OCI-LY1 (cell line): ENCODE results near the gene URAD.

Source experiments
- H2AFZ ChIP-seq: fragments of 200-600 bp; sonication (generic), shearing (Covaris generic); 2 replicates; pipeline ENCODE4 v1.6.0; 2014; ENCODE audit warnings: antibody characterized with exemption, mild to moderate bottlenecking, low read length
- H3F3A ChIP-seq: fragments of 200-600 bp; sonication (generic), shearing (Covaris generic); 2 replicates; pipeline ENCODE4 v1.6.0; 2014; ENCODE audit warnings: mild to moderate bottlenecking, antibody characterized with exemption, low read length, moderate library complexity; ENCODE audit not compliant: insufficient read depth
- H3K27ac ChIP-seq: fragments of 200-600 bp; sonication (generic); 2 replicates; pipeline ENCODE4 v1.5.1; 2014; ENCODE audit warnings: low read length, mixed run types, mild to moderate bottlenecking, low read depth; ENCODE audit not compliant: poor library complexity, severe bottlenecking
- H3K27me3 ChIP-seq: fragments of 200-600 bp; sonication (generic); 2 replicates; pipeline ENCODE4 v1.6.0; 2014; ENCODE audit warnings: antibody characterized with exemption, mild to moderate bottlenecking, low read length, moderate library complexity; ENCODE audit not compliant: insufficient read depth
- H3K36me3 ChIP-seq: fragments of 200-600 bp; sonication (generic); 2 replicates; pipeline ENCODE4 v1.6.1; 2014; ENCODE audit warnings: mild to moderate bottlenecking, antibody characterized with exemption, low read length, moderate library complexity, mixed read lengths; ENCODE audit not compliant: insufficient read depth
- H3K4me1 ChIP-seq: fragments of 200-600 bp; sonication (generic); 2 replicates; pipeline ENCODE4 v1.5.1; 2014; ENCODE audit warnings: mild to moderate bottlenecking, low read length, moderate library complexity; ENCODE audit not compliant: insufficient read depth, severe bottlenecking
- H3K4me2 ChIP-seq: fragments of 200-600 bp; sonication (generic), shearing (Covaris generic); 2 replicates; pipeline ENCODE4 v1.6.1; 2014; ENCODE audit warnings: low read length
- H3K4me3 ChIP-seq: fragments of 200-600 bp; sonication (generic); 2 replicates; pipeline ENCODE4 v1.5.1; 2014; ENCODE audit warnings: low read length, low read depth, mild to moderate bottlenecking, mixed read lengths; ENCODE audit not compliant: poor library complexity, severe bottlenecking
- H3K79me2 ChIP-seq: fragments of 200-600 bp; shearing (Covaris generic); 2 replicates; pipeline ENCODE4 v1.6.1; 2016; ENCODE audit warnings: mixed run types, low read length, mixed read lengths; ENCODE audit not compliant: insufficient read depth
- H3K9ac ChIP-seq: fragments of 200-600 bp; sonication (generic), shearing (Covaris generic); 2 replicates; pipeline ENCODE4 v1.6.1; 2014; ENCODE audit warnings: mild to moderate bottlenecking, low read length, mixed read lengths
- H3K9me2 ChIP-seq: fragments of 200-600 bp; sonication (generic), shearing (Covaris generic); 2 replicates; pipeline ENCODE4 v1.6.1; 2014; ENCODE audit warnings: low read depth, mild to moderate bottlenecking, low read length, mixed read lengths
- H3K9me3 ChIP-seq: fragments of 200-600 bp; shearing (Covaris generic); 2 replicates; pipeline ENCODE4 v1.6.1; 2014; ENCODE audit warnings: low read length, mixed read lengths
- H4K20me1 ChIP-seq: fragments of 200-600 bp; sonication (generic), shearing (Covaris generic); 2 replicates; pipeline ENCODE4 v1.6.0; 2016; ENCODE audit warnings: mild to moderate bottlenecking, low read length; ENCODE audit not compliant: insufficient read depth
- EZH2 ChIP-seq: fragments of 200-600 bp; sonication (generic), shearing (Covaris generic); IDR thresholded peaks from 2 replicates; pipeline ENCODE4 v1.8.0; 2017; ENCODE audit warnings: borderline replicate concordance, mixed run types, mild to moderate bottlenecking, antibody characterized with exemption, low read length, moderate library complexity, mixed read lengths
- TF ChIP-seq, protein P1 (sequence below): fragments of 200-600 bp; sonication (generic), shearing (Covaris generic); IDR thresholded peaks from 2 replicates; pipeline ENCODE4 v1.5.1; 2017; ENCODE audit warnings: mild to moderate bottlenecking, antibody characterized with exemption, low read length, moderate library complexity, mixed read lengths

URAD gene

DNA sequence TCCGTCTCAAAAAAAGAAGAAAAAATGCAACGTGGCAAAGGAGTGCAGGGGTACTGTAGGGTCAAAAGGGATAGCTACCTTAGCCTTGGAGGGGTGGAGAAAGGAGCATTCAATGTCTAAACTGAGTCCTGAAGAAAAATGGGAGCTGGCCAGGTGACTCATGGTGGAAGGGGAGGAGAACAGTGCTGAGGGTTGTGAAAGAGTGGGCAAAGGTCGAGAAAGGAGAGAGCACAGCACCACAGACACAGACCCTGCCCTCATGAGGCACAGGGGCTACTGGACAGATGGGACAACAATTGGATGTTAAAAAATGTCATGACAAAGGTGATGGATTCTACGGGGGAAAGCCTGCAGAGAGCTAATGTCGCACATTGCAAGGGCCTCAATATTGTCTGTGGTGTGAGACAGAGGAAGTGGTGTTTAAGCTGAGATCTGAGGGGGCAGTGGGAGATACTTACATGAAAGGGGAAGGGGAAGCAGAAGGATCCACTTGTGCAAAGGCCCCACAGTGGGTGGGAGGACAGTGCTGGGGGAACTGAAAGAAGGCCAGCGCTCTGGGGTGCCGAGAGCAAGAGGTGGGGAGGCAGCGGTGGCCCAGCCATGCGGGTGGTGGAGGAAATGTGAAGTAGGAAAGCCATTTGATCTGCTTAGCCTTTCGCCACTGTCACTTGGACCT, 42.9 kb upstream of the URAD start:
- no peak overlapping the region for H3K9ac ChIP-seq
- H3K4me2 ChIP-seq: no peak overlapping the region
- TF ChIP-seq, protein P1, sequence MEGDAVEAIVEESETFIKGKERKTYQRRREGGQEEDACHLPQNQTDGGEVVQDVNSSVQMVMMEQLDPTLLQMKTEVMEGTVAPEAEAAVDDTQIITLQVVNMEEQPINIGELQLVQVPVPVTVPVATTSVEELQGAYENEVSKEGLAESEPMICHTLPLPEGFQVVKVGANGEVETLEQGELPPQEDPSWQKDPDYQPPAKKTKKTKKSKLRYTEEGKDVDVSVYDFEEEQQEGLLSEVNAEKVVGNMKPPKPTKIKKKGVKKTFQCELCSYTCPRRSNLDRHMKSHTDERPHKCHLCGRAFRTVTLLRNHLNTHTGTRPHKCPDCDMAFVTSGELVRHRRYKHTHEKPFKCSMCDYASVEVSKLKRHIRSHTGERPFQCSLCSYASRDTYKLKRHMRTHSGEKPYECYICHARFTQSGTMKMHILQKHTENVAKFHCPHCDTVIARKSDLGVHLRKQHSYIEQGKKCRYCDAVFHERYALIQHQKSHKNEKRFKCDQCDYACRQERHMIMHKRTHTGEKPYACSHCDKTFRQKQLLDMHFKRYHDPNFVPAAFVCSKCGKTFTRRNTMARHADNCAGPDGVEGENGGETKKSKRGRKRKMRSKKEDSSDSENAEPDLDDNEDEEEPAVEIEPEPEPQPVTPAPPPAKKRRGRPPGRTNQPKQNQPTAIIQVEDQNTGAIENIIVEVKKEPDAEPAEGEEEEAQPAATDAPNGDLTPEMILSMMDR: no peak
- no peak for TF ChIP-seq EZH2
- no peaks in the 10 kb centered on the region for H3K27me3 ChIP-seq
- no peak overlapping the region for H2AFZ ChIP-seq
- H3K9me2 ChIP-seq: no peaks in the 10 kb centered on the region
- H3K27ac ChIP-seq: no peak overlapping the region
- H3K9me3 ChIP-seq: no peaks in the 10 kb centered on the region
- no peaks in the 10 kb centered on the region for H4K20me1 ChIP-seq
- H3F3A ChIP-seq: no peaks in the 10 kb centered on the region
- no peaks in the 10 kb centered on the region for H3K4me1 ChIP-seq
- H3K79me2 ChIP-seq: no peaks in the 10 kb centered on the region
- no peak overlapping the region for H3K4me3 ChIP-seq
- H3K36me3 ChIP-seq: no peaks in the 10 kb centered on the region

GRCh38 chr13:28027607-28028364, 39.3 kb upstream of the URAD start:
- H3K27ac ChIP-seq: no peak overlapping the region
- no peak overlapping the region for H2AFZ ChIP-seq
- TF ChIP-seq EZH2: no peak
- TF ChIP-seq, protein P1: no peak

GRCh38 chr13:28027071-28027470, 38.6 kb upstream of the URAD start:
- H3K9ac ChIP-seq: no peak overlapping the region
- H3K4me2 ChIP-seq: no peak overlapping the region
- no peak for TF ChIP-seq EZH2
- TF ChIP-seq, protein P1: no peak
- H3F3A ChIP-seq: no peaks in the 10 kb centered on the region
- H3K4me3 ChIP-seq: no peak overlapping the region
- no peak overlapping the region for H2AFZ ChIP-seq
- H3K27me3 ChIP-seq: no peaks in the 10 kb centered on the region
- no peaks in the 10 kb centered on the region for H3K9me3 ChIP-seq
- H4K20me1 ChIP-seq: no peaks in the 10 kb centered on the region
- no peaks in the 10 kb centered on the region for H3K79me2 ChIP-seq
- no peaks in the 10 kb centered on the region for H3K9me2 ChIP-seq
- no peak overlapping the region for H3K27ac ChIP-seq
- no peaks in the 10 kb centered on the region for H3K36me3 ChIP-seq
- H3K4me1 ChIP-seq: no peaks in the 10 kb centered on the region

More at GRCh38 chr13:28027607-28028364, 39.3 kb upstream of the URAD start:
- Histone ChIP-seq H3F3A (no peaks in the 10 kb centered on the region), H3K79me2 (no peaks in the 10 kb centered on the region), H3K9ac (no peak overlapping the region), H3K4me1 (no peaks in the 10 kb centered on the region), H4K20me1 (no peaks in the 10 kb centered on the region), H3K4me2 (no peak overlapping the region), H3K9me3 (no peaks in the 10 kb centered on the region), H3K9me2 (no peaks in the 10 kb centered on the region), H3K4me3 (no peak overlapping the region), H3K27me3 (no peaks in the 10 kb centered on the region), H3K36me3 (no peaks in the 10 kb centered on the region)
